ENCODE measurements around the gene ROGDI.

The ROGDI gene

GRCh38 chr16:4801962-4802658 is at the start of gene ROGDI:
Gene ROGDI, minus strand, starts transcription at chr16:4802633. Its CDS starts 62 bp downstream, at chr16:4802571.
- DNase-seq, result peak; percentile 83

- no peak for DNase-seq
Measured at GRCh38 chr16:4850211-4850610, 47.8 kb upstream of the ROGDI start.

GRCh38 chr16:4847774-4848587 is 45.5 kb upstream of the ROGDI start:
- DNase-seq, result peak; percentile 29

GRCh38 chr16:4846901-4847773 is 44.7 kb upstream of the ROGDI start, which contains the start of the genes GLYR1 and UBN1:
Gene GLYR1, minus strand, starts transcription at chr16:4847288. Its CDS starts 23 bp downstream, at chr16:4847265.
Gene UBN1, plus strand, starts transcription at chr16:4847481. Its CDS starts 5,437 bp downstream, at chr16:4852918.
- peak; percentile 99 for DNase-seq

- peak; percentile 1 for DNase-seq
Measured at GRCh38 chr16:4846503-4846900, 44.1 kb upstream of the ROGDI start.

- no peak for DNase-seq
Measured at GRCh38 chr16:4840984-4841383, 38.6 kb upstream of the ROGDI start.

GRCh38 chr16:4839942-4840341 is 37.5 kb upstream of the ROGDI start:
- no peak for DNase-seq

GRCh38 chr16:4837733-4838501 is 35.5 kb upstream of the ROGDI start:
- no peak for DNase-seq

GRCh38 chr16:4836727-4837126 is 34.3 kb upstream of the ROGDI start:
- no peak for DNase-seq

GRCh38 chr16:4833584-4833983 is 31.2 kb upstream of the ROGDI start:
- DNase-seq, result no peak

- DNase-seq, result no peak
Measured at GRCh38 chr16:4832698-4833343, 30.4 kb upstream of the ROGDI start.

- DNase-seq, result no peak
Measured at GRCh38 chr16:4831616-4832015, 29.2 kb upstream of the ROGDI start.

GRCh38 chr16:4830408-4830807 is 28.0 kb upstream of the ROGDI start:
- DNase-seq, result no peak

GRCh38 chr16:4828567-4829321 is 26.3 kb upstream of the ROGDI start:
- DNase-seq, result no peak

- DNase-seq, result no peak
Measured at GRCh38 chr16:4826980-4827379, 24.5 kb upstream of the ROGDI start.

- DNase-seq, result no peak
Measured at GRCh38 chr16:4826526-4826925, 24.1 kb upstream of the ROGDI start.

GRCh38 chr16:4825196-4825595 is 22.8 kb upstream of the ROGDI start:
- DNase-seq, result no peak

GRCh38 chr16:4820652-4821051 is 18.2 kb upstream of the ROGDI start:
- DNase-seq, result no peak

GRCh38 chr16:4814542-4815173 is 12.2 kb upstream of the ROGDI start:
- DNase-seq, result no peak

- no peak for DNase-seq
Measured at GRCh38 chr16:4814046-4814445, 11.6 kb upstream of the ROGDI start.

Data from activated effector memory CD4-positive, alpha-beta T cell treated with Interleukin-2 at 50 U/mL for 16 hours (primary cell).